Putamen (tissue), 1 donor: ENCODE results near the gene S100A10.

ENCODE experiments used
- DNase-seq: peaks from one replicate; pipeline ENCODE4 v3.0.0-alpha.2; 2016; ENCODE audit warnings: low spot score

Gene S100A10

DNA sequence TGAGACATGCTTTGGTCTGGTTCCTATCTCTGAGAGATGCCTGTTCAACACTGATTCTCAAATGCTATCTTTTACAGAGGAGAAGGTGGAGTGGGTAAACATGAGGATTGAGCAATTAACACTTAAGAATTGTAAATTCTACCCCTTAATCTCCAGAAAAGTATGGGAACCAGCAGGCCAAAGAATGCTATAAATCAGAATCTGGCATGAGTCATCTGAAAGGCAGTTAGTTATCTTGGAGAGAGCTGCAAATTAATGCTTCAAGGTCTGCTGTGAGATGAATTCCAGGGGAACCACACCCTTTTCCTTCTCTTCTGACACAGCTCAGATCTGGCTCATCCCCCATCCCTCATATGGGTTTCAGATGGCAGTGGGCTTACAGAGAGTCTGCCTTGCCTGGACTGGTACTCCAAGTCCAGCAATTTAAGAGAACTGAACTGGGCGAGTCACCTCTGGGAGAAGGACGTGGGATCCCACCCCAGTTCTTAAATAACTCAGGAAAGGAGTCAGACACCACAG is 5.2 kb downstream of the S100A10 start:
- DNase-seq: no peak

DNA sequence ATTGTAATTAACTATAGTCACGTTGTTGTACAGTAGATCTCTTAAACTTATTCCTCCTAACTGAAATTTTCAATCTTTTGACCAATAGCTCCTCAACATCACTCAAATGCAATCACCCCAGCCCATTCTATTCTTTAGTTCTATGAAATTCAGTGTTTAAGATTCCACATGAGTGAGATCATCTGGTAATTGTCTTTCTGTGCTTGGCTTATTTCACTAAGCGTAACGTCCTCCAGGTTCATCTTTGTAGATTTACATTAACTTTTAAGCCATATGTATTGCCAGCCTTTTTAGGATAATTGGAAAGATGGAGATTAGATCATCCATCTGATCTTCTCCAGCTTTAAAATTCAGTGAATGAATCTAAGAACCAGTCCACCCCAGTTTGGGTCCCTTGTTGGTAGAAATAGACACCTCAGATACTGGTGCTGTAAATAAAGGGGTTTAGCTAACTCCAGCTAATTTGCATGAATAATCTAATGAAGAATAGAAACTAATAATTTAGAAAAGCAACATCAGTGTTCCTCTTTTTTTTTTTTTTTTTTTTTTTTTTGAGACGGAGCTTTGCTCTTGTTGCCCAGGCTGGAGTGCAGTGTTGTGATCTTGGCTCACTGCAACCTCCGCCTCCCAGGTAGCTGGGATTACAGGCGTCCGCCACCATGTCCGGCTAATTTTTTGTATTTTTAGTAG is 7.0 kb downstream of the S100A10 start:
- DNase-seq: no peak

DNA sequence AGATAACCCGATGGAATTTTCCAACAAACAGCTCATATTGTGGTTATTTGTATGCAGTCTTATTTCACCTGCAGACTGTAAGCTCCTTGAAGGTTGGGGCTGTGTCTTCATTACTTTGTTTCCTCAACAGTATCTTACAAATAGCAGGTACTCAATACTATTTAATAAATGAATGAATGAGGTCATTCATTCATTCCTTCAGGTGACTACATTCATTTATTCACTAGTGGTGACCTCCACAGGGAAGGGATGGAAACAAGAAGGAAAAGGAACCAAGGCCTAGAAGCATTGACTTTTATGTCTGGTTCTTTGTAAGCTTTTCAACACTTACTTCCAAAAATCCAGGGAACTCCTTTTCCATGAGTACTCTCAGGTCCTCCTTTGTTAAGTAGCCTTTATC is 7.9 kb downstream of the S100A10 start:
- no peak for DNase-seq

DNA sequence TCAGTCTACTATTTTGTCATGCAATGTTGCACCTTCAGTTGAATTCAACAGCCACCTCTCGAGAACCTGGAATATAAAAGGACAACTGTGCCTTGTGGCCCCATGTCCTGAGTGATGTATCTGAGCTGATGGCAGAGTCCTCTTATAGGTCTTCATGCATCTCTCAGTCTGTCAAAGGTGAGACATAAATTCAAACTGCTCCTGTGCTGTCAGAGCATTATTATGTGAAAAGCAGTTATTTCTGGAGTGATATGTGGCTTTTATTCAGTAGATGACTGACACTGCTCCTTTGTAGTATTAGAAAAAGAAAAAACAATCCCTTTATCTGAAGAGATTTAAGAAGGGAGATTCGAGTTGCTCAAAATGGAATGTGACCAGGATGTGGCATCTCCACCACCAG is 8.4 kb downstream of the S100A10 start:
- DNase-seq: no peak

- DNase-seq: no peak
These were observed 9.2 kb downstream of the S100A10 start for GRCh38 chr1:151984313-151984956.

DNA sequence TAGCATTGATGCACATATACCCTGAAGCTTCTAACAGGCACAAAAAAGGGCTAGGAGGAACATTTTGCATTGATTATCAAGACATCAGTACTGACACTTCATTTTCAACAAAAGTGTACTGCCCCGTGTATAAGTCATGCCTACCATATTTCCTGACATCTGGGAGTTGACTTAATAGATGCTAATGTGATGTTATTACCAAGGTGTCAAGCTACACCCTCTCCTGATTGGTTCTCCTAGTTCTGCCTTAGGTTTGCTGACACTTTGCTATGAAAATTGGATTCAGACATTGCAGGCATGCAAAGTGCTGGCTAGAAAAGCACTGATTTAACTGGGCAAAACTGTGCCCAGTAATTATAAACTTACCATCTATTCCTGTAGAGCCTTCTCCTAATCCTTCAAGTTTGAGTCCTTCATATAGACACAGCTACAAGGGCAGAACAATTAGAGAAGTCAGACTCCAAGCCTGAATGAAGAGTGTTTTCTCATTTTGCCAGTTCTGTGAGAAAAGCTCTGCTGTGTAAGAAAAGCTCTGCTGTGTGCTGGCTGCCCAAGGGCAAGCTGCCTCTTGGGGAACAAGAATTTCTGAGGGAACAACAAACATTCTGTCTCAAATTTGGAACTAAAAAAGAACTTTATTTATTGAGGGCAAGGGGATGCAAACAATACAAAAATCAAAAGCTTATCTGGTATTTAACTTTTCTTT is 11.2 kb downstream of the S100A10 start:
- no peak for DNase-seq

GRCh38 chr1:151981178-151981525 is 12.5 kb downstream of the S100A10 start:
- DNase-seq: no peak

GRCh38 chr1:151980287-151981177 is 13.1 kb downstream of the S100A10 start:
- no peak for DNase-seq

- DNase-seq: no peak
These were observed 14.7 kb downstream of the S100A10 start for GRCh38 chr1:151978922-151979321.

DNA sequence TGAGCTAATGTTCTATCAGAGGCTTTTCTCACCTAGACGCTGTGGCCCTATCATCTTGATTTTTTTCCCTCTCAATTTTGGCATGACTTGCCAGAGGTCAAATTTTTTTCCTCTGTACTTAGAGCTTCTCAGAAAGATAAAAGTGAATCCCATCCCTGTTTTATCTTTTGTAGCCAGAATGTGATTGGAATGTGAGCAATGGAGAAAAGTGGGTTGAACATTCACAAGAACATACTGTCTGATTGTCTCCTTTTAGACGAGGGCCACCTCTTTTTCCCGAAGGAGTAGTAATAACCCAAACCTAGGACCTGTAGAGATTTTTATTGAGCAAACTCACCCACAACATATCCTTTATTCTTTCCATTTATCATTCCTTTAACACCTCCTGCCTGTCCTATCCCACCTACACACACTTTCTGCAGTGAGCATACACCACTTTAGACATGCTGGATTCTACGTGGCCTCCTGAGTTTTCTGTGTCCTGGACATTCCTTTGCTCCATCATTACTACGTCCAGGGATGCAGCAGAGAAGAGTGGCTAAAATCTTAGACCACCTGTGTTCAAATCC is 15.9 kb downstream of the S100A10 start:
- DNase-seq: no peak

DNA sequence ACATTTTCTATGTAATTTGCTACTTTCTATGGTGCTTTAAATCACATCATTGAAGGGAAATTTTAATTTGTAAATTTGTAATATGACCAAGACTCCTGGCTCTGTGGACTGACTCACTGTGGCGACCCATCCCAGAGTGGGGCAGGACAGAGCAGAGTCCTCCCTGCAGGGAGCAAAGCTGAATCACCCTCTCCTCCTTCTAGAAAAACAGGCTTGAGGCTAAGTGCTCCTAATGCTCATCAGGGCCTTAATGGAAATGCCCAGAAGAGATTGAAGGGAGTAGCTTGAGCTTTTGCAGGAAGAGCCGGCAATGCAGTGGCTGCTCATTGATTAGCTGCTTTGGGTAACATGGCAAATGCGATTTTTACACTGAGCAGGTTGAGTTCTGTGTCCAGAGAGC is 16.8 kb downstream of the S100A10 start:
- no peak for DNase-seq

DNA sequence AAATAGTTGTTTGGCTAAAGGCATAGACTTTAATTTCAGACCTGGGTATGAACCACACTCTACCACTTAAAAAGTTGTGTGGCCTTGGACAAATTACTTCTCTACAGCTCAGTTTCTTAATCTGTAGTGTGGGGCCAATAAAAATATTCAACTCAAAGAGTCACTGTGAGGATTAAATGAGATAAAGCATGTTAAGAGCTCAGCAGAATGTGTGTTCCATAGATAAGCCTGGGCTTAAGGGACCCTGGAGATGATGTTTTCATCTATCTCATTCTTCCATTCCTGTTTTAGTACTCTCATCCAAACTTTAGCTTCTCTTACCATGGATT is 17.7 kb downstream of the S100A10 start:
- DNase-seq: no peak

GRCh38 chr1:151975311-151976014 is 18.2 kb downstream of the S100A10 start:
- no peak for DNase-seq

GRCh38 chr1:151972542-151973248 is 21.0 kb downstream of the S100A10 start:
- no peak for DNase-seq

GRCh38 chr1:151970626-151971025 is 23.0 kb downstream of the S100A10 start:
- DNase-seq: no peak

DNA sequence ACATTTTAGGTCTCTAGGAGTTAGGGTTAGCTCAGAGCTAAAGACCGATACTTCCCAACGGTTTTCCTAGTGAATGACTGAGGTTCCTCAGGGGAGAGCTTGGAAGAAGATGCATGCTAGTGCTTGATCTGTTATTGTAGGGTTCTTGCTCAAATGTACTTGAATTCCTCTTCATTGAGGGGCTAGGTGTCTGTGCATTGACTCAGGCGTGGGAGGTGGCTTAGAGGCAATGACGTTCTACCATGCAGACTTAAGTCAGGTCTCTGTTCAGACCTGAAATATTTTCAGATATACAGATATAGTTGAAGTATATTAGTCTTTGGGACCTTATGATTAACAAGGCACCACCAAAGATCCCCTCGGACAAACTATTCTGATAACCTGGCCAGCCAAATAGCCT is 23.5 kb downstream of the S100A10 start:
- no peak for DNase-seq

GRCh38 chr1:151968791-151969399 is 24.8 kb downstream of the S100A10 start:
- no peak for DNase-seq

GRCh38 chr1:151968058-151968457 is 25.6 kb downstream of the S100A10 start:
- no peak for DNase-seq

DNA sequence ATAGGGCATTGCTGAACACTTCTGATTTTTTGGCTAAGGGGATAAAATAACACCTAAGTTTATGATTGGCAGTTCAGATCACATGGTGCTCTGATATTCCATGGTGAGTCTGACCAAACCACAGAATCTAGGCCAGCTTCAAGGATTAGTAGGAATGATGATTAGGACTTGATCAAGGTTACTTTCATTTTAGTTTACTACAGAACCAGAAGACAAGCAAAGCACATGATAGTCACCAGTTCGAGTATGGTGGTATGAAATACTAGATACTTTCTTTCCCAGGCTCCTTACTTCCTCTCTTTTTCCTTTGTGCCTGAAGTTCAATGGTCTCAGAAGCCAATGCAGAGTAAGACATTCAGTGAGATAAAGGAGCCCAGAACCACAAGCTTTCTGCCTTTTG is 26.6 kb downstream of the S100A10 start:
- DNase-seq: no peak

- no peak for DNase-seq
These were observed 27.6 kb downstream of the S100A10 start for GRCh38 chr1:151966061-151966460.
